ENCODE results near the gene SSBP3. TPM values are rescaled to one million over a fixed set of nuclear protein-coding genes. Genes with fewer than 3 reads are reported as not detected.
A peak's percentile ranks its signal among the peaks of the same experiment; 100 is the strongest.

Gene SSBP3
- polyA plus RNA-seq, 1 of the 3 experiments (the other 2 are of a cell fraction): 26.2 TPM

DNA sequence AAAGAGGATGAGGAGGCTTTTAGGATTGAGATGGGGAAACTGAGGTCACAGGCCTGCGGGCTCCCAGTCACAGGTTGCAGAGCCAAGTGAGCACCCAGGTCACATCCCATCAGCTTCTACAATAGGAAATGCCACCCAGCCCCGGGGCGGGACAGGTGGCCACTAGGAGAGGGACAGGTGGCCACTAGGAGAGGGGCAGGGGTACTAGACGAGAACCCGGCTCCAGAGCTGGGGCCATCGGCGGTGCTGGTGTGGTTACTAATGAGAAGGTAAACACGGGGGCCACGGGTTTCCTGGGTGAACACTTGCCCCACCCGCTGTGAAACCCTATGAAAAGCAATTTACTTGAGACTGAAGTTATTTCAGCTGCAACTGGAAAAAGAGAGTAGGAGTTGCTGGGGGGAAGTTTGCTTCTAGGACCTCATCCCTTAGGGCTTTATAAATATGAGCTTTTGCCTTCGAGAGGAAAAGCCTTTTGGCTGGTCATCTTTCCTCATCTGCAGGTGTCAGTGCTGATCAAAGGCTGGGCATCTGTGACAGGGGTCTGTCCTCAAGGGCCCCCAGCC is 153.7 kb downstream of the SSBP3 start:
- H3K4me1 ChIP-seq (ENCODE audit: control insufficient read depth in 1 of 2, insufficient read depth in 2 of 2, low read depth in 1 of 2, low read length in 1 of 2): peaks cover 29 to 34% of the 10 kb centered on the region in 2 experiments
- CTCF ChIA-PET: interaction anchor here (0.9 kb wide), 1 partner anchor 22 kb away, joined by 4 read pairs; no protein-coding TSS in a partner anchor
- TF ChIP-seq RFX5 (IDR thresholded peaks at IDR 0.05; ENCODE audit: low read length) (no peak), RCOR1 (IDR thresholded peaks at IDR 0.05; ENCODE audit: low read length) (no peak), MAX (IDR thresholded peaks at IDR 0.05; ENCODE audit: low read depth) (no peak), SIN3A (IDR thresholded peaks at IDR 0.05; ENCODE audit: borderline replicate concordance, low read depth, low read length) (no peak), JUND (IDR thresholded peaks at IDR 0.05) (no peak), GABPA (IDR thresholded peaks at IDR 0.05; ENCODE audit: low read depth) (no peak), FOSL2 (IDR thresholded peaks at IDR 0.05; ENCODE audit: borderline replicate concordance, low read depth) (no peak)
- no peak overlapping the region for H2AFZ ChIP-seq (ENCODE audit: low read depth)
- POLR2A ChIA-PET: no interaction called here
- H4K20me1 ChIP-seq (ENCODE audit: insufficient read depth): no peaks in the 10 kb centered on the region
- no peaks in the 10 kb centered on the region for H3K9me3 ChIP-seq
- peak overlapping the region in 1 of 2 experiments; percentile 87; a peak in 2 of 4 replicates for H3K27ac ChIP-seq (ENCODE audit: low read depth in 2 of 2, low read length in 1 of 2)
- H3K9ac ChIP-seq: no peak overlapping the region; the same call in 1 of the 2 replicates
- no peak for DNase-seq
- peaks cover 15% of the 10 kb centered on the region for H3F3A ChIP-seq (replicated peaks; ENCODE audit: insufficient read depth)
- H3K27me3 ChIP-seq (ENCODE audit: insufficient read depth): no peaks in the 10 kb centered on the region
- no peaks in the 10 kb centered on the region for H3K79me2 ChIP-seq (ENCODE audit: insufficient read depth)
- H3K36me3 ChIP-seq (replicated peaks in 1 of 2; ENCODE audit: control insufficient read depth in 1 of 2, insufficient read depth in 2 of 2, low read length in 1 of 2): peaks cover 0 to 7% of the 10 kb centered on the region in 2 experiments
- H3K4me3 ChIP-seq (ENCODE audit: low read depth in 2 of 2, low read length in 1 of 2): no peak overlapping the region
- no peak overlapping the region for H3K4me2 ChIP-seq
- 94% methylated on average over 11 of the region's 11 CpGs for WGBS (ENCODE audit: low lambda C conversion rate)
- no peaks in the 10 kb centered on the region for H3K9me2 ChIP-seq

DNA sequence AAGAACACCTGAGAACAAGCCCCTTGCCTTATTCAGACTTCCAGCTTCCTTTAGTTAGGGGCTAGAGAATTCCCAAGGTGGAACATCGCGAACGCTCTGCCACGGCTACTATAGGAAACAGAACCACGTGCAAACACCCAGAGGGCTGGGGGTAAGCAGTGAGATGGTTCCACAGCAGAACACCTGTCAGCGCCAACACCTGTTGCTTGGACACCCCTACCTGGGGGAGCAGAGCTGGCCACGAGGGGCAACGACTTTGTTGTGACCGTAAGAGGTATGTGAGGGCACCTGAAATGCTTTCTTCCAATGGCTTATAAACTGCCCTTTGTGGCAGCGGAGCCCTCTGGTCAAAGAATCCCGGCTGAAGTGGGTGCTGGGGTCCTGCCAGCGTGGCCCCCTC is 155.5 kb downstream of the SSBP3 start:
- no peaks in the 10 kb centered on the region for H4K20me1 ChIP-seq (ENCODE audit: insufficient read depth)
- DNase-seq: no peak
- no peak overlapping the region for H2AFZ ChIP-seq (ENCODE audit: low read depth)
- no peaks in the 10 kb centered on the region for H3K9me2 ChIP-seq
- CTCF ChIA-PET: no interaction called here
- WGBS (ENCODE audit: low lambda C conversion rate): 100% methylated on average over 3 of the region's 12 CpGs
- TF ChIP-seq, protein P1, sequence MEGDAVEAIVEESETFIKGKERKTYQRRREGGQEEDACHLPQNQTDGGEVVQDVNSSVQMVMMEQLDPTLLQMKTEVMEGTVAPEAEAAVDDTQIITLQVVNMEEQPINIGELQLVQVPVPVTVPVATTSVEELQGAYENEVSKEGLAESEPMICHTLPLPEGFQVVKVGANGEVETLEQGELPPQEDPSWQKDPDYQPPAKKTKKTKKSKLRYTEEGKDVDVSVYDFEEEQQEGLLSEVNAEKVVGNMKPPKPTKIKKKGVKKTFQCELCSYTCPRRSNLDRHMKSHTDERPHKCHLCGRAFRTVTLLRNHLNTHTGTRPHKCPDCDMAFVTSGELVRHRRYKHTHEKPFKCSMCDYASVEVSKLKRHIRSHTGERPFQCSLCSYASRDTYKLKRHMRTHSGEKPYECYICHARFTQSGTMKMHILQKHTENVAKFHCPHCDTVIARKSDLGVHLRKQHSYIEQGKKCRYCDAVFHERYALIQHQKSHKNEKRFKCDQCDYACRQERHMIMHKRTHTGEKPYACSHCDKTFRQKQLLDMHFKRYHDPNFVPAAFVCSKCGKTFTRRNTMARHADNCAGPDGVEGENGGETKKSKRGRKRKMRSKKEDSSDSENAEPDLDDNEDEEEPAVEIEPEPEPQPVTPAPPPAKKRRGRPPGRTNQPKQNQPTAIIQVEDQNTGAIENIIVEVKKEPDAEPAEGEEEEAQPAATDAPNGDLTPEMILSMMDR (IDR thresholded peaks at IDR 0.05): no peak
- TF ChIP-seq SMC3 (IDR thresholded peaks at IDR 0.05; ENCODE audit: low read depth, low read length): no peak
- TF ChIP-seq REST (IDR thresholded peaks at IDR 0.05; ENCODE audit: low read depth, low read length): no peak
- TF ChIP-seq, protein P2, sequence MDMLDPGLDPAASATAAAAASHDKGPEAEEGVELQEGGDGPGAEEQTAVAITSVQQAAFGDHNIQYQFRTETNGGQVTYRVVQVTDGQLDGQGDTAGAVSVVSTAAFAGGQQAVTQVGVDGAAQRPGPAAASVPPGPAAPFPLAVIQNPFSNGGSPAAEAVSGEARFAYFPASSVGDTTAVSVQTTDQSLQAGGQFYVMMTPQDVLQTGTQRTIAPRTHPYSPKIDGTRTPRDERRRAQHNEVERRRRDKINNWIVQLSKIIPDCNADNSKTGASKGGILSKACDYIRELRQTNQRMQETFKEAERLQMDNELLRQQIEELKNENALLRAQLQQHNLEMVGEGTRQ (IDR thresholded peaks at IDR 0.05; ENCODE audit: borderline replicate concordance, low read depth, low read length): no peak
- no peak for TF ChIP-seq TCF12 (IDR thresholded peaks at IDR 0.05)
- no peak for TF ChIP-seq RFX5 (IDR thresholded peaks at IDR 0.05; ENCODE audit: low read length)
- TF ChIP-seq RCOR1 (IDR thresholded peaks at IDR 0.05; ENCODE audit: low read length): no peak
- no peak for TF ChIP-seq FOSL2 (IDR thresholded peaks at IDR 0.05; ENCODE audit: borderline replicate concordance, low read depth)
- TF ChIP-seq EP300 (IDR thresholded peaks at IDR 0.05; ENCODE audit: borderline replicate concordance in 1 of 2, low read depth in 1 of 2, low read length in 1 of 2): no peak
- H3K27ac ChIP-seq (ENCODE audit: low read depth in 2 of 2, low read length in 1 of 2): no peak overlapping the region
- H3K9ac ChIP-seq: no peak overlapping the region
- peaks cover 15% of the 10 kb centered on the region for H3F3A ChIP-seq (replicated peaks; ENCODE audit: insufficient read depth)
- H3K4me2 ChIP-seq: no peak overlapping the region
- H3K36me3 ChIP-seq (replicated peaks in 1 of 2; ENCODE audit: control insufficient read depth in 1 of 2, insufficient read depth in 2 of 2, low read length in 1 of 2): peaks cover 0 to 7% of the 10 kb centered on the region in 2 experiments
- H3K79me2 ChIP-seq (ENCODE audit: insufficient read depth): no peaks in the 10 kb centered on the region
- POLR2A ChIA-PET: interaction anchor here (1.3 kb wide), 1 partner anchor 156 kb away, joined by 3 read pairs; no protein-coding TSS in a partner anchor
- no peaks in the 10 kb centered on the region for H3K27me3 ChIP-seq (ENCODE audit: insufficient read depth)
- H3K4me3 ChIP-seq (ENCODE audit: low read depth in 2 of 2, low read length in 1 of 2): no peak overlapping the region
- H3K9me3 ChIP-seq: no peaks in the 10 kb centered on the region
- H3K4me1 ChIP-seq (ENCODE audit: control insufficient read depth in 1 of 2, insufficient read depth in 2 of 2, low read depth in 1 of 2, low read length in 1 of 2): peaks cover 33 to 34% of the 10 kb centered on the region in 2 experiments; a peak in 3 of 4 replicates
